ENCODE results near the gene MTMR2. TPM values are rescaled to one million over a fixed set of nuclear protein-coding genes. Genes with fewer than 3 reads are reported as not detected.

The MTMR2 gene
- polyA plus RNA-seq, 6 donors from 2014 or later: 6.9 to 11.9 (median 10.6) TPM

DNA sequence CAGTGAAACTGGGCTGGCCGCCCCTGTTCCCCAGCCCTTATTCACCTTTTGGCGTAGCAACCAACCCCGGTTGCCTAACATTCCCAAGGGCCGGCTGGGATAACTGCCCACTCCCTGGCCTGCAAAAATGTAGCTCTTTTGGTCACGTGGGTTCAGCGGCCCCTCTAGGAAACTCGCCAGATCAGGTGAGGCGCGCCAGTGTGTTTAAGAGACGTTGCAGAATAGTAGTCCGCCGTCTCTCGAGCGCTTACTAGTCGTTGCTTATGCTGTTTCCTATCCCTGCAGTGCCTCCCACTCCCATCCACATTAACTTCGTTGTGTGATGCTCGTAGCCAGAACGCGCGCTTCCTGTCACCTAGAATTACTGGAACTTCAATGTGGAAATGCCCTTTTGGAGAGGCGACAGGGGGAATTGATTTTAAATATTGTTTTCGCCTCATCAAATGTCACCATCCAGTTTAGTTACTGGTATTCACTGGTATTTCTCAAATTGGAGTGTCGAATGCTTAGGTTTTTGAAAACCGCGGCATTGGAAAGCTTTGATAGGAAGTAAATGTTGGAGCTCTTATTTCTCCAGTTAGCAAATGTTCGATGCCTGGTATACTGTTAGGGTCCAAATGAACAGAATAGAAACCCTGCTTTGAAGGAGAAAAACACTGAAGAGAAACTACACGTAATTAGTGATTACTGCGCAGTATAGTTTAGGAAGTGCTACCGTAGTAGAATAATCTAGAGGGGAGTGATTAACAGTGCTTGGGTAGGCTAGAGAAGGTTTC is 132.8 kb downstream of the MTMR2 start:
- Mint-ChIP-seq H3K27me3 (no peaks in the 10 kb centered on the region), H3K36me3 (peaks cover 0 to 1% of the 10 kb centered on the region in 2 donors), H3K4me1 (peaks cover 31 to 65% (median 44%) of the 10 kb centered on the region in 3 donors), H3K4me3 (peak overlapping the region; percentile 97 to 100 (median 100)), H3K27ac (peak overlapping the region; percentile 100), H3K9me3 (no peaks in the 10 kb centered on the region)
- ATAC-seq (ENCODE audit: low read depth in 2 of 2) (no peak), DNase-seq (peak; percentile 31)

DNA sequence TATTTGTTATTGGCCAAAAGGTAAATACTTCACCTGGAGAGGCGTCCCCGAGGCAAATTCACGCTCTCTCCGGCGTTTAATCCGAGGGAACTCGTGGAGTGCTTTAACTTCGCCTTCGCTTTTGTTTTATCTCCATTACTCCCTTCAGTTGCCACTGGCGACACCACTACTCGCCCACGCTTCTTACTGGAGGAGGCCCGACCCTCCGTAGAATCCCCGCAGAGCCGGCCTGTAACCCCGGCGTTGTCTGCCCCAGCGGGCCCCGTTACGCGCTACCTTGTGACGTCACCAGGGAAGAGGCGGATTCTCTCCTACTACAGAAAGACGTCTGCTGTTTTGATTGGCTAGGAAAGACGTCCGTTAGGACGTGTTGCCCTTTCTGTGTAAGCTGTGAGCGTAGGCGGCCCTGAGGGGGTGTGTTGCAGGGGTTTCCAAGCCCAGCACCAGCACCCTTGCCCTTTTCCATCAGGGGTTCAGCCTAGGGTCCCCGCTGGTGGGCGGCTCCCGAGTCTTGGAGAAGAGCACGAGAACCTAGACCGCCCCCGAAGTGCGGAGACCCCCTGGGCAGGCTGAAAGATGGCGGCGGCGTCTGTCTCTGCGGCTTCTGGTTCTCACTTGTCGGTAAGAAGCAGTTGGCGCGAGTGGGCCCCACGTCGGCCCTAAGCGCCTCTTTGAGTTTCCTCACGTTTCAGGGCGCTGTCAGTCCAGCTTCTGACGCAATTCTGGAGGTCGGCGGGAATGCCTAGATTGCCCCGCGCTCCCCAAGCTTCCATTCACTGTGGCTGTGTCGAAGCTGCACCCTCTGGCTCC is 133.6 kb downstream of the MTMR2 start, which contains the start of gene CEP57:
Gene CEP57 (plus strand): TSS at position 376 of the 810 bp plus-strand sequence. CDS start 201 bp downstream, at position 577.
- H3K4me1 Mint-ChIP-seq: peaks cover 29 to 59% (median 42%) of the 10 kb centered on the region in 3 donors
- no peaks in the 10 kb centered on the region for H3K27me3 Mint-ChIP-seq
- ATAC-seq (ENCODE audit: low read depth in 2 of 2): peak; percentile 62 to 66
- peak; percentile 95 for DNase-seq
- H3K4me3 Mint-ChIP-seq: peak within 1 kb of the TSS; percentile 97 to 100 (median 100)
- H3K9me3 Mint-ChIP-seq: no peaks in the 10 kb centered on the region
- peak within 1 kb of the TSS; percentile 100 for H3K27ac Mint-ChIP-seq
- peaks cover 0 to 9% of the 10 kb centered on the region in 2 donors for H3K36me3 Mint-ChIP-seq

DNA sequence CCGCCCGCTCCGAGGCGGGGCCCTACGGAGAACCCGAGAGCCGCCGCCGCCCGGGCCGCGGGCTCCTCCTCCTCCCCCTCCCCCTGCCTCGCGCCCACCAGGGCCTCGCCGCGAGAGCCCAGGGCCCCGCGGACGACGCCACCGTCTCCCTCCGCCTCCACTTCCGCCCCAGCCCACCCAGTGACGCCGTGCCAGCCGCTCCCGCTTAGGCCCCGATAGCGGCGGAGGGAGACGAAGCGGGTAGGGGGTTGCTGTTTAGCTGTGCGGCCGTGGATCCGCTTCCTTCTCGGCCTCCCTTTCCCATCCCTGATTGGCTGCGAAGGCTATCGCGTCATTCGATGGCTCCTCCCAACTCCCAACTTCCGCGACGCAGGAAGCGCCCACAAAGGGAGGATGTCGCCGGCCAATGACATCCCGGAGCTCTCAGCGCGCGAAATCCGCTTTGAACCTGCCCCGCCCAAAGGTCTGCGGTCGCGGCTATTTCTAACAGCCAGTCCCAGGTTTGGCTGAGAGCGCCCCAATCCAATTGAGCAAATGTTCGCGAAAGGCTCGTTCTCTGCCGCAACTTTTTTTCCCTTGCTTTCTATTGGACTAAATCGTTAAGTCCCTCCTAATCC is 134.3 kb downstream of the MTMR2 start, which contains the start of gene FAM76B:
Gene FAM76B (minus strand): TSS at position 277 of the 617 bp plus-strand sequence. CDS start 304 bp downstream, outside the sequence.
- Mint-ChIP-seq H3K4me1 (peaks cover 26 to 52% (median 42%) of the 10 kb centered on the region in 3 donors), H3K27ac (peak within 1 kb of the TSS; percentile 100), H3K27me3 (no peaks in the 10 kb centered on the region), H3K4me3 (peak within 1 kb of the TSS; percentile 97 to 100 (median 100)), H3K36me3 (peaks cover 0 to 10% of the 10 kb centered on the region in 2 donors), H3K9me3 (no peaks in the 10 kb centered on the region)
- ATAC-seq (ENCODE audit: low read depth in 2 of 2) (peak; percentile 68 to 70), DNase-seq (peak; percentile 98)

DNA sequence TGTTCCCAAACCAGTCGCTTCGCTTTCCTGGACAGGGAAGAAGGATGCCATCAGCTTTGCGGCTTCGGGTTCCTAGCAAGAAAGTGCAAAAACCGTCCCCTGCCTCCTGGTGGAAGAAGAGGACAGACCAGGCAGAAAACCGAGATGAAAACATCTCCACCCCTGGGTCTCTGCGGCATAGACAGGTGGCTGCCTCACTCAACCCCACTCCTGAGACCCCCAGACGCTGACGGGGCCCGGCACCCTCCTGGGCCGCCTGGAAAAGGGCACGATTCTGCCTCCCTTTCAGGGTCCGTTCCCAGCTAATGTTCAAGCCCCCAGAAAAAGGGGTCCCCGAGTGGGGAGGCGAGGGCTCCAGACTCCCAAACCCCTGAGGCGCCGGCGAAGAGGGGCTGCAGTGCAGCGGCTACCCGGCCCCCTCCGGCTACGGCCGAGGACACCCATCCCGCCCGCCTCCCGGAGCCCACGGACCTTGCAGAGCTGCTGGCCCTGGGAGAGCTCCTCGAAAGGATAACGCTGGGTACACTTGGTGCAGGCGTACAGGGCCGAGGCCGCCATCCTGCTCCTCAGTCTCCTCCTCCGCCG is 134.9 kb downstream of the MTMR2 start:
- Mint-ChIP-seq H3K27me3 (no peaks in the 10 kb centered on the region), H3K9me3 (no peaks in the 10 kb centered on the region), H3K4me1 (peaks cover 27 to 49% (median 39%) of the 10 kb centered on the region in 3 donors), H3K4me3 (peak overlapping the region; percentile 97 to 100 (median 100)), H3K36me3 (peaks cover 4 to 10% of the 10 kb centered on the region in 2 donors), H3K27ac (peak overlapping the region; percentile 72 to 100 (median 100))
- no peak for ATAC-seq (ENCODE audit: low read depth in 2 of 2)
- DNase-seq: peak; percentile 42

Other genes starting within 250 kb of the MTMR2 start
- gene FAM76B, start 134.3 kb downstream of the MTMR2 start, polyA plus RNA-seq (ENCODE audit: low read depth in 6 of 6): 10 to 100 TPM; 17.3 to 25.9 (median 22.1) TPM
- 10 to 100 TPM; 40.2 to 59.8 (median 54.2) TPM for gene CEP57, start 133.6 kb downstream of the MTMR2 start, polyA plus RNA-seq (ENCODE audit: low read depth in 6 of 6)